ENCODE measurements around the gene ZC3H13. TPM values are rescaled to one million over a fixed set of nuclear protein-coding genes. Genes with fewer than 3 reads are reported as not detected.

The ZC3H13 gene
- total and polyA plus RNA-seq, 10 of the 15 experiments (the other 5 are each of a cell fraction or from before 2014, with no cell fraction given) = 10.0 to 55.9 (median 25.4) TPM

- ChIA-PET SMC1A (ENCODE audit: uncharacterized antibody, unreplicated experiment) (no interaction called here), POLR2A (no interaction called here), CTCF (no interaction called here), RAD21 (ENCODE audit: unreplicated experiment) (no interaction called here)
- Histone ChIP-seq H3K27me3 (replicated peaks in 1 of 2; ENCODE audit: control insufficient read depth in 2 of 2, insufficient read depth in 2 of 2, low read length in 1 of 2) (peaks cover 0 to 3% of the 10 kb centered on the region in 2 experiments; a peak in 2 of 4 replicates), H3K9ac (ENCODE audit: control insufficient read depth, insufficient read depth, low read length) (no peak overlapping the region), H2AFZ (ENCODE audit: control insufficient read depth, low read depth, low read length) (no peak overlapping the region), H3K4me3 (no peak overlapping the region), H3K9me3 (replicated peaks; ENCODE audit: control insufficient read depth, insufficient read depth, low read length) (no peaks in the 10 kb centered on the region), H3K79me2 (ENCODE audit: control insufficient read depth, insufficient read depth, low read length) (no peaks in the 10 kb centered on the region), H3K4me2 (ENCODE audit: control insufficient read depth, insufficient read depth) (no peak overlapping the region), H3K36me3 (ENCODE audit: control insufficient read depth in 2 of 2, insufficient read depth in 2 of 2, low read length in 1 of 2) (no peaks in the 10 kb centered on the region), H3K4me1 (ENCODE audit: control insufficient read depth, insufficient read depth, low read length) (no peaks in the 10 kb centered on the region), H3K27ac (ENCODE audit: control insufficient read depth, insufficient read depth) (no peak overlapping the region), H4K20me1 (ENCODE audit: control insufficient read depth, insufficient read depth) (no peaks in the 10 kb centered on the region)
- DNase-seq (ENCODE audit: low read depth, low spot score) = no peak
- TF ChIP-seq TBL1XR1 (IDR thresholded peaks at IDR 0.05; ENCODE audit: low read depth, low read length) (no peak), NBN (IDR thresholded peaks at IDR 0.05) (no peak), MLLT1 (IDR thresholded peaks at IDR 0.05) (no peak), RUNX3 (IDR thresholded peaks at IDR 0.05; ENCODE audit: low read length) (no peak), ATF7 (IDR thresholded peaks at IDR 0.05; ENCODE audit: low read depth) (no peak), JUND (IDR thresholded peaks at IDR 0.05; ENCODE audit: low read depth, low read length) (no peak), BCL11A (IDR thresholded peaks at IDR 0.05; ENCODE audit: low read depth, low read length) (no peak), DPF2 (IDR thresholded peaks at IDR 0.05) (no peak), EP300 (IDR thresholded peaks at IDR 0.05; ENCODE audit: borderline replicate concordance in 1 of 2, control insufficient read depth in 1 of 2, low read depth in 2 of 2, low read length in 2 of 2) (no peak), TCF7 (IDR thresholded peaks at IDR 0.05; ENCODE audit: borderline replicate concordance) (no peak), ZBTB4 (CRISPR knock-in tag; IDR thresholded peaks at IDR 0.05) (no peak), SIN3A (IDR thresholded peaks at IDR 0.05; ENCODE audit: low read depth, low read length) (no peak), SIX5 (IDR thresholded peaks at IDR 0.05; ENCODE audit: low read depth, low read length, severe bottlenecking) (no peak), MEF2A (IDR thresholded peaks at IDR 0.05; ENCODE audit: insufficient read depth, low read depth, low read length) (no peak), ZSCAN29 (IDR thresholded peaks at IDR 0.05) (no peak), RFX5 (IDR thresholded peaks at IDR 0.05; ENCODE audit: low read depth, low read length) (no peak), BHLHE40 (IDR thresholded peaks at IDR 0.05; ENCODE audit: borderline replicate concordance in 1 of 2, low read depth in 2 of 2, low read length in 1 of 2) (no peak)
- ATAC-seq = no peak
- intact Hi-C loops (cut with micrococcal nuclease; ENCODE audit: unreplicated experiment) = no loop called here
- WGBS (ENCODE audit: insufficient coverage, insufficient replicate concordance, low lambda C conversion rate, missing lambda C conversion rate) = 27% methylated on average over 5 of the region's 5 CpGs
- in situ Hi-C loops (cut with MboI) = no loop called here
- FAIRE-seq = no peak
- BruUV-seq (replicated peaks) = no TSS peak
Measured at GRCh38 chr13:45934283-45934682, 118.3 kb downstream of the ZC3H13 start.
